DMS79 treated with DMSO at 0.1 percent for 48 hours (cell line): ENCODE measurements around the gene UMODL1.

Experiments
- DNase-seq: peaks from one replicate; lab custom pipeline; 2025; lab: John Stamatoyannopoulos, UW

UMODL1 gene

DNA sequence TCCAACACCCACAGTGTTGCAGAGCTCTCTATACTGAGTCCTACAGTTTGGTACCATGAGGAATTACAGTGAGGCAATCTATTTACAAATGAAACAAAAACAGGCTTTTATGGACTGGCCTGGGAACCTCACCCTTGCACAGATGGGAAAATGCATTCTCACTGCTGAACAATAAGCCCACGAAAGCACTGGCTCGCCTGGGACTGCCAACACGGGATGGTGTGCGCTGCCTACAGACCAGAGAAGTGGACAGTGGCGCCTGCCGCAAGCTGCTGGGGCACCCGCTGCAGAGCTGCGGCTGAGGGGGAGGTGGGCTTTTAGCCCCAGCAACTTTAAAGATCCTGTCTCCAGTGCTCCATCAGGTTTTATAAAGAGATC is 119.4 kb downstream of the UMODL1 start:
- DNase-seq: no peak

DNA sequence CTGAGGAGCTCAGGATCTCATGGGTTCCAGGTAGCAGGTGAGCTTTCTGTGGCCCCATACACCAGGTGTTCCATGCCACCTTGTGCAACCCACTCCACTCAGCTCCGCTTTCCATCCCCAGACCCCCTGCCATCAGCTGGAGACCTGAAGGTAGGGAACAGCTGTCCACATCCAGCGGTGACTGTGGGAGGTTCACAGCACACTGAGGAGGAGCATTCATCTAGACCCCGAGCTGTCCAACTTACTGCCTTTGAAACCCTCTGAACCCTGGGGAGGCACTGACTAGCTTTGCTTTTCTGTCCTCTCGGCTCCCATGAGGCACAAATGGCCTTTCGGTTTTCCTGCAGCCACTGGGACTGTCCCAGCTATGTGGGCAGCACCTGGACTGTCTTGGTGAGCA is 119.9 kb downstream of the UMODL1 start:
- no peak for DNase-seq

DNA sequence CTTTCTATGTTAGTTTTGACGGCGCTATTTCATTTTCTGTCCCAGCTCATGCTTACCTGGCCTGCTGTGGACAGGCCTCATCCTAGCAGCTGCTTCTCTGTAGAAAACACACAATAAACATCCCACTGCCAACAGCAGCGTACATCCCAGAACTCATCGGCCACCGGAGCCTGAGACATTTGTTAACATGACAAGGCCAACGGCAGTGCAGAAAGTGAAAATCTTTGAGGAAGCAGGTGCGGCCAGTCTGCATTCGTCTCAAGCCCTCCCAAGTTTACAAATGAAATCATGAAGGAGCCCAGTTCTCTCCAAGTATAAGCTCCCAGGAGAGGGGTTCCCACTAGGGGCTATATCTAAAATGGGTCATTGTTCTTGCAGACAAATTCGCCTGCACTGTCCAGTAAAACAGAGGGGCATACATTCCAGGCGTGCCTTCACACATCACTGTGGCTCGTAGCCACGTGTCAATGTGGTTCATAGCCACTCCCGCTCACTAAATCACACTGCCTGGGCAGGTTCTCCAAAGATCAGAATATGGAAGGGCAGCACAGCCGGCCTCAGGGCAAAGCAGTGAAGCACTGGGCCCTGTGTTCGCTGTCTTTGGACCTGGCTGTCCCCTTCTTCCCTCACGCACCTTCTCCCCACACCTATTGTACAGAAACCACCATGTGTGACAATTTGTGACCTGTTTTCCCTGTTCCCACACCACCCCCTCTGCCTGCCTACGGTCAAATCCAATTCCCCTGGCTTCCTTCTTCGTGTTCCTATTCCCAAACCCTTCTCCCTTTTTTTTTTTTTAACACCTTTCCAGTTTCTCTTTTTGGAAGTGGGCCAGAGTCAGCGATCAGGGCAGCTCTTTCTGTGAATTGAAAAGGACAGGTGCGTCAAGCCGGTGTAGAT is 120.8 kb downstream of the UMODL1 start:
- DNase-seq: peak; percentile 16
